NCI-H1092 treated with DMSO at 0.1 percent for 48 hours (cell line): ENCODE results near the gene CFAP119.

Source experiments
- DNase-seq: peaks from one replicate; lab custom pipeline; 2025; lab: John Stamatoyannopoulos, UW

CFAP119 gene

GRCh38 chr16:30782486-30783279 is 20.8 kb upstream of the CFAP119 start:
- DNase-seq, result no peak

GRCh38 chr16:30780549-30780948 is 18.7 kb upstream of the CFAP119 start:
- DNase-seq, result no peak

DNA sequence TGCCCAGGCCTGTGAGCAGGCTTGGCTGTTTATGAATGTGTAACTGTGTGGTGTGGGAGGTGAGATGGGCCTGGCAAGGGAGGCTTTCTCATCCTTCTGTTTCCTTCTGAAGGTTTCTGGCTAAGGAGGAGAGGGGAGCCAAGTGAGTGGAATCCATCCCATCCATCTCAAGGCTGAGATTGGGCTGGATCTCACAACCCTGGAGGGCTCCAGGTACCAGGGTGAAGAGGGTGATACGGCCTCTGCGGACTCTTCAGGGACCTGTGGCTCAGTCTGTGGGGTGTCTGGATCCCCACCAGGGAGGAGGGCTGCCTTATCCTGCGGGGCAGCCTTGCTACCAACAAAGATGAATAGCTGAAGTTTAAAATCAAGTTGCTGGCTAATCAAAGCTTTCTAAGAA is 18.2 kb upstream of the CFAP119 start:
- no peak for DNase-seq

GRCh38 chr16:30779596-30779995 is 17.7 kb upstream of the CFAP119 start:
- no peak for DNase-seq

GRCh38 chr16:30778549-30779244 is 16.8 kb upstream of the CFAP119 start:
- DNase-seq, result no peak

DNA sequence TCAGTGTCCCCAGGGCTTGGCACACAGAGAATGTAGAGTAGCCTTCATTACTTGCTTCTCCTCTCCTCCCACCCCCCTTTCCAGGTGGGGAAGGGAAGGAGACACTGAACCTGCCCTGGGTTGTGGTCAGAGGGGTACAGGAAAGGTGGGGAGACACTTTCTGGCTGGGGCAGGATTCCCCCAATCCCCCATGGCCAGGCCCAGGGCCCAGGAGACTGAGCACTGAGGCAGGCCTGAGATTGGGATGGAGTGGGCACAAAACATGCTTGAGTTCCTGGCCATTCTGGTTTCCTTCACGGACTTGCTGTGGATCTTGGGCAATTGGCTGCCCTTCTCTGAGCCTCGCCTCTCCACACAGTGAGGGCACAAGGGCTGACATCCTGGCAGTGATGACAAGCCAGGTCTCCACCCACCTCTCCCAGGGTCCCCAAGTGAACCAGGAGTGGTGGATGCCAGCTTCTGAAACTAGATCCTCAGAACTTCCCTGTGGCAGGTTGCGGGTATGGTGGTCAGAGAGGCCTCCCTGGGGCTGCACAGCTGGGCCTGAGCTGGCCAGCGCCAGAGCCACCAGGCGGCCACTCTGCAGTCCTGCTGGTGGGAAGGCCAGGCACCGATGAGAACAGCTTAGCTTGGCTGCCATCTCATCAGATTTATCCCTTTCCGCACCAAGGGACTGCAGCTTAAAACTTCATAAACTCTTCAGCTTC is 15.9 kb upstream of the CFAP119 start:
- DNase-seq, result no peak

GRCh38 chr16:30775392-30776188 is 13.7 kb upstream of the CFAP119 start:
- DNase-seq, result peak; percentile 79

DNA sequence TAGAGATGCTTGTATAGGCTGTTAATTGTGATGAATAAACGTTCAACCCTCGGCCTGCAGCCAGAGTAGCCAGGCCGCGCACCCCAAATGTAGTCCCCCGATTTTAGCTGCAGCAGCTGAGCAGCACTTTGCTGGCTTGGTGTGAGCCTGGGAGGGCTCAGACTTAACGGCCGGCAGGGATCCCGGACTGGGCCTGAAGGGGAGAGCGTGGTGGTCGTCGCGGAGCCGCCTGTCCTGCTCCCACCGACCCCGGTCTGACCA is 13.2 kb upstream of the CFAP119 start:
- no peak for DNase-seq

GRCh38 chr16:30774367-30775130 is 12.7 kb upstream of the CFAP119 start:
- no peak for DNase-seq

DNA sequence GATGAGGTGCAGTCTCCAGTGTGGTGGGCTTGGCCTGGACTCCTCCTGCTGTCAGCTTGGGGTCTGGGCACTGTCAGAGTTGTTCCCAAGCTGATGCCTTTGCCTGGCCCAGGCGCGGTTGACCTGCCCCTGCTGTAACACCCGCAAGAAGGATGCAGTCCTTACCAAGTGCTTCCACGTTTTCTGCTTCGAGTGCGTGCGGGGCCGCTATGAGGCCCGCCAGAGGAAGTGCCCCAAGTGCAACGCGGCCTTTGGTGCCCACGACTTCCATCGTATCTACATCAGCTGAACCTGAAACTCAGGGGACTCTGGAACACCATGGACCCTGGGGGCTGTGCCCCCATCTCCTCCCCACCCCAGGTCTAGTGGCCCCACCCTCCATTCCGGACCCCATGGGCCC is 12.0 kb upstream of the CFAP119 start:
- DNase-seq, result no peak

GRCh38 chr16:30771726-30772125 is 9.9 kb upstream of the CFAP119 start:
- no peak for DNase-seq

DNA sequence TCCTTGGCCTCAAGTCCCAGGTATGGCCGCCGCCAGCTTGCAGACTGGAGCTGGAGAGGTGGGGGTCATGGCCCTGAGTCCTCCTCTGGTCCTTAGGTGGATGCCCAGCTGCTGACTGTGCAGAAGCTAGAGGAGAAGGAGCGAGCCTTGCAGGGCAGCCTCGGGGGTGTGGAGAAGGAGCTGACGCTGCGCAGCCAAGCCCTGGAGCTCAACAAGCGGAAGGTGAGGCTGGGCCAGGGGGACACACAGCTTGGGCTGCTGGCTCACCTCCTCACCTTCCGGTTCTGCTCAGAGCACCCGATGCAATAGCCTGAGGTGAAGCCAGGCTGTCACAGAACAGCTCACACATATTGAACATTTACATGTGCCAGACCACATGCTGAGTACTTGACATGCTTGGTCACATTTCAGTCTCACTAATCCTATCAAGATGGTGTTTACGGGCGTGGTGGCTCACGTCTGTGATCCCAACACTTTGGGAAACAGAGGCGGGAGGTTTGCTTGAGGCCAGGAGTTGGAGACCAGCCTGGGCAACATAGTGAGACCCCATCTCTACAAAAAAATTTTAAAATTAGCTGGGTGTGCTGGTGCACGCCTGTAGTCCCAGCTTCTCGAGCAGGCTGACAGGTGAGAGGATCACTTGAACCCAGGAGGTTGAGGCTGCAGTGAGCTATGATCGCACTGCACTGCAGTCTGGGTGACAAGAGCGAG is 7.7 kb upstream of the CFAP119 start:
- no peak for DNase-seq

DNA sequence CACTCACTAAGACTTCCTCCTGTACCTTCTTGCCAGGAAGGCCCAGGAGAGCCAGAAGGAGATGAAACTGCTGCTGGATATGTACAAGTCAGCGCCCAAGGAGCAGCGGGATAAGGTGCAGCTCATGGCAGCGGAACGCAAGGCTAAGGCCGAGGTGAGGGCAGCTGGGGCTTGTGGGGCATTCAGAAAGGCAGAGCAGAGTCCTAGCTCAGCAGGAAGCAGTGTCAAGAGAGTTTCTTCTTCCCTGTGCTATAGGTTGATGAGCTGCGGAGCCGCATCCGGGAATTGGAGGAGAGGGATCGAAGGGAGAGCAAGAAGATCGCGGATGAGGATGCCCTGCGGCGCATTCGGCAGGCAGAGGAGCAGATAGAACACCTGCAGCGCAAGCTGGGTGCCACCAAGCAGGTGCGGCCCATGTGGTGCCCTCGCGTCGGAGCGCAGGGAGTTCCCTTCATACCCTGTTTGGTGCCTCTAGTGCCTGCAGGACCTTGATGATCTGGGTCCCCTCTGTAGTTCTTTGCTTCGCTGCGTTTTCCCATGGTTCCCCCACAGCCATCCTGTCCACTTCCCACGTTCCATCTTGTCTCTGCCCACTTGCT is 6.8 kb upstream of the CFAP119 start:
- DNase-seq, result no peak

- no peak for DNase-seq
Observed at GRCh38 chr16:30767767-30768465, 6.1 kb upstream of the CFAP119 start.

DNA sequence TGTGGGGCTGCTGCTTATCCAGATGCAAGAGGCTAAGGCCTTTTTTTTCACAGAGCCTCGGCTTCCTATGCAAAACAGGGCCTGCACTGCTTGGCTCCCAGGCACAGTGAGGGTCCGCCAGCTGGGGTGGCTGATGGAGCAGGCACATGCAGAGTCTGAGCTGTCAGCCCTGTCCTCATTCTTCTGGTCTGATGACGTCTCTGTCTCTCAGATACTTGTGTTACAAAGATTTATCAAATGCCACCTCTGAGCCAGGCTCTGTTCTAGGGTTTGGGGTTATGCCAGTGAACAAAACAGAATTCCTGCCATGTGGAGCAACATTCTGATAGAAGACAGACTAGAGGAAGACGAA is 5.0 kb upstream of the CFAP119 start:
- DNase-seq, result no peak

DNA sequence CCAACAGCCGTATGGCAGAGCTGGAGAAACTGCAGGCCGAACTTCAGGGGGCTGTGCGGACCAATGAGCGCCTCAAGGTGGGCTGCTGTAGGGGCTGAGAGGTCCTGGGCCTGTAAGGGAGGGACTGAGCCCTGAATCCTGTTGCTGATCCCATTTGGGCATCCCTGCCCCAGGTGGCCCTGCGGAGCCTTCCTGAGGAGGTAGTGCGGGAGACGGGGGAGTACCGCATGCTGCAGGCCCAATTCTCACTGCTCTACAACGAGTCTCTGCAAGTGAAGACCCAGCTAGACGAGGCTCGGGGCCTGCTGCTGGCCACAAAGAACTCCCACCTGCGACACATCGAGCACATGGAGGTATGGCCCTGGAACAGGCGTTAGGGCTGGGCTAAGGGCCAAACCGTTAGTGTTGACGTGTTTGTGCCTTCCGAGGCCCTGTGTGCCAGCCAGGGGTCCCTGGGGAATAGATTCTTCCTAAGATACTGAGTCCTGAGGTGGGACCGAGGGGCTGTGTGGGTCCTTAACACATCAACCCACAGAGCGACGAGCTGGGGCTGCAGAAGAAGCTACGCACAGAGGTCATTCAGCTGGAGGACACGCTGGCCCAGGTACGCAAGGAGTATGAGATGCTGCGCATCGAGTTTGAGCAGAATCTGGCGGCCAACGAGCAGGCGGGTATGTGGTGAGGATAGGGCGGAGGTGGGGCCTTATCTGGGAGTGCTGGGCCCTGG is 4.5 kb upstream of the CFAP119 start:
- DNase-seq, result no peak

- DNase-seq, result no peak
Observed at GRCh38 chr16:30764816-30765465, 3.1 kb upstream of the CFAP119 start.

DNA sequence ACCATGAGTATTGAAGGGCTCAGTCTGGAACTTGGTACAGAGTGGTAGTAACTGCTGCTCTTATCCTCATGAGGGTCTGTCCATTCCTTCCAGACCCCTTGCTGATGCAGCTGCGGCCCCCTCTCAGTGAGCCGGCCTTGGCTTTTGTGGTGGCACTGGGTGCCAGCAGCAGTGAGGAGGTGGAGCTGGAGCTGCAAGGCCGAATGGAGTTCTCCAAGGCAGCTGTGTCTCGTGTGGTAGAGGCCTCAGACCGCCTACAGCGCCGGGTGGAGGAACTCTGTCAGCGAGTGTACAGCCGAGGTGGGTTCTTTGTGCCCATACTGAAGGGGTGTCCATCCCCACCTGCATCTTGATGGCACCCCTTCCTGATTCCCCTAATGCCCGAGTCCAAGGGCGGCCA is 2.2 kb upstream of the CFAP119 start:
- no peak for DNase-seq
